Brain microvascular endothelial cell (primary cell): Measurements from ENCODE around the gene PNKD.

Experiments
- DNase-seq: peaks from one replicate; pipeline ENCODE4 v3.0.0-alpha.2; 2020
- H3K27ac ChIP-seq: fragments of 250-450 bp; sonication (Bioruptor Pico); 2 replicates; pipeline ENCODE4 v1.5.1; 2020; ENCODE audit warnings: mild to moderate bottlenecking, moderate library complexity
- H3K27me3 ChIP-seq: fragments of 250-450 bp; sonication (Bioruptor Pico); replicated peaks from 2 replicates; pipeline ENCODE4 v1.5.1; 2020; ENCODE audit warnings: mild to moderate bottlenecking
- H3K36me3 ChIP-seq: fragments of 250-450 bp; sonication (Bioruptor Pico); replicated peaks from 2 replicates; pipeline ENCODE4 v1.5.1; 2020; ENCODE audit warnings: mild to moderate bottlenecking
- H3K4me3 ChIP-seq: 2 replicates; pipeline ENCODE4 v1.5.1; 2011; ENCODE audit warnings: low read depth, mild to moderate bottlenecking, control low read depth, low read length, moderate library complexity
- in situ Hi-C: cut with HindIII; loops from 2 replicates; pipeline ENCODE4 v1.10.0; 2017; ENCODE audit warnings: low sequenced_read_pairs, low pct_ligation_motif_present
- TF ChIP-seq, protein P1 (sequence below): IDR thresholded peaks from 2 replicates; pipeline ENCODE4 v1.5.1; 2011; ENCODE audit warnings: low read depth, mild to moderate bottlenecking, moderate library complexity, low read length, control low read depth, inconsistent platforms; ENCODE audit errors: missing control alignments

The PNKD gene

DNA sequence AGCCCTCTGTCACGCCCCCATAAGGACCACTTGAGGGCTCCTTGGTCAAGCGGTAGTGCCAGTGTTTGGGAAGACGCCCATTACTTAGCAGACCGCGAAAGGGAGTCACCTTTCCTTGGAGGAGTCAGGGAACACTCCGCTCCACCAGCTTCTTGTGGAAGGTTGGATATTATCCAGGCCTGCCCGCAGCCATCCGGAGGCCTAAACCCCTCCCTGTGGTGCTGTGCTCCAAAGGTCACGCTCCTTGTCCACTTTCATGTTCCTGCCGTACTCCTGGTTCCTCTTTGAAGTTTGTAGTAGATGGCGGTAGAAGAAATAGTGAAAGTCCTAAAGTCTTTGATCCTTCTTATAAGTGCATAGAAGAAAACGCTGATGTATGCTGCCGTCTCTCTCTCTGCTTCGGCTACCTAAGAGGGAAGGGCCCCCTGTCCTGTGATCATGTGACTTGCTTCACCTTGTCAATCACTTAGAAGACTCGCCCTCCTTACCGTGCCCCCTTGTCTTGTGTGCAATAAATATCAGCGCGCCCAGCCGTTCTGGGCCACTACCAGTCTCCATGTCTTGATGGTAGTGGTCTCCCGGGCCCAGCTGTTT, 84.6 kb downstream of the PNKD start:
- DNase-seq, result no peak
- Histone ChIP-seq H3K4me3 (no peak overlapping the region), H3K27ac (no peak overlapping the region), H3K27me3 (no peaks in the 10 kb centered on the region), H3K36me3 (no peaks in the 10 kb centered on the region)
- TF ChIP-seq, protein P1, sequence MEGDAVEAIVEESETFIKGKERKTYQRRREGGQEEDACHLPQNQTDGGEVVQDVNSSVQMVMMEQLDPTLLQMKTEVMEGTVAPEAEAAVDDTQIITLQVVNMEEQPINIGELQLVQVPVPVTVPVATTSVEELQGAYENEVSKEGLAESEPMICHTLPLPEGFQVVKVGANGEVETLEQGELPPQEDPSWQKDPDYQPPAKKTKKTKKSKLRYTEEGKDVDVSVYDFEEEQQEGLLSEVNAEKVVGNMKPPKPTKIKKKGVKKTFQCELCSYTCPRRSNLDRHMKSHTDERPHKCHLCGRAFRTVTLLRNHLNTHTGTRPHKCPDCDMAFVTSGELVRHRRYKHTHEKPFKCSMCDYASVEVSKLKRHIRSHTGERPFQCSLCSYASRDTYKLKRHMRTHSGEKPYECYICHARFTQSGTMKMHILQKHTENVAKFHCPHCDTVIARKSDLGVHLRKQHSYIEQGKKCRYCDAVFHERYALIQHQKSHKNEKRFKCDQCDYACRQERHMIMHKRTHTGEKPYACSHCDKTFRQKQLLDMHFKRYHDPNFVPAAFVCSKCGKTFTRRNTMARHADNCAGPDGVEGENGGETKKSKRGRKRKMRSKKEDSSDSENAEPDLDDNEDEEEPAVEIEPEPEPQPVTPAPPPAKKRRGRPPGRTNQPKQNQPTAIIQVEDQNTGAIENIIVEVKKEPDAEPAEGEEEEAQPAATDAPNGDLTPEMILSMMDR, result no peak
- in situ Hi-C loops, result no loop called here

GRCh38 chr2:218357236-218358177, 87.2 kb downstream of the PNKD start:
- Histone ChIP-seq H3K4me3 (no peak overlapping the region), H3K27me3 (no peaks in the 10 kb centered on the region), H3K36me3 (no peaks in the 10 kb centered on the region), H3K27ac (no peak overlapping the region)
- TF ChIP-seq, protein P1, result no peak
- DNase-seq, result no peak
- in situ Hi-C loops, result no loop called here

DNA sequence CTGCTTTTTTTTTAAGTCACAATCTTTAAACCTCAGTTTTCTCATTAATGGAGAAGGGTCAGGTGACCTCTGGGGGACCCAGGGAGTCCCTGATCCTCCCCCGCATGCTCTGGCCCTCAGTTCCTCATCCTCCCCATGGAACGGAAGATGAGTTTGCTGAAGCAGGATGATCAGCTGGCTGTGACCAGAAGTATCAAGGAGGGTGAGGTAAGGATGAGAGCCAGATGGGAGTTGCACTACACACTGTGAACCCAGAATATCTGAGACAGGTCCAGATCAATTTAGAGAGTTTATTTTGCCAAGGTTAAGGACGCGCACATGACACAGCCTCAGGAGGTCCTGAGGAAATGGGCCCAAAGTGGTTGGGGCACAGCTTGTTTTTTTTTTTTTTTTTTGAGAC, 90.1 kb downstream of the PNKD start:
- Histone ChIP-seq H3K4me3 (no peak overlapping the region), H3K27ac (no peak overlapping the region), H3K36me3 (no peaks in the 10 kb centered on the region), H3K27me3 (no peaks in the 10 kb centered on the region)
- TF ChIP-seq, protein P1, result no peak
- in situ Hi-C loops, result no loop called here
- no peak for DNase-seq

- TF ChIP-seq, protein P1, result no peak
- in situ Hi-C loops, result no loop called here
- Histone ChIP-seq H3K36me3 (no peaks in the 10 kb centered on the region), H3K27ac (no peak overlapping the region), H3K27me3 (no peaks in the 10 kb centered on the region), H3K4me3 (no peak overlapping the region)
- no peak for DNase-seq
These were observed 92.3 kb downstream of the PNKD start for GRCh38 chr2:218362606-218363005.

DNA sequence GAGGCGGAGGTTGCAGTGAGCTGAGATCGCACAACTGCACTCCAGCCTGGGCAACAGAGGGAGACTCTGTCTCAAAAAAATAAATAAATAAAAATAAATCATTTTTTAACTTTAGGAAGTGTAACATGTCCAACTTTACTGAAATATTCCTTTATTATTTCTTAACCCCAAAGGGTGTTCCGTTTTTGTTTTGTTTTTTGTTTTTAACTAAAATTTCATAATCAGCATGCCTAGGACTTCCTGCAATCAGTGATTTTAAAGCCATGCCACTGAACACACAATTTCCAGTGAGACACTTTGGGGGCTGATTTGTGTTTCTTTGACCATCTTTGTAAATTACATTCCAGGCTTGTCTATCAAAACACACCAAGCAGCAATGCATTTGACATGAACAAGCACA, 93.4 kb downstream of the PNKD start:
- TF ChIP-seq, protein P1, result no peak
- no peaks in the 10 kb centered on the region for H3K27me3 ChIP-seq
- no peak overlapping the region for H3K27ac ChIP-seq
- H3K36me3 ChIP-seq, result no peaks in the 10 kb centered on the region
- H3K4me3 ChIP-seq, result no peak overlapping the region
- in situ Hi-C loops, result no loop called here
- no peak for DNase-seq
